Esophagus squamous epithelium (tissue), 4 donors: ENCODE results near the gene GBP3.

Experiments used
- POLR2A ChIP-seq, 4 donors: fragments of 450-650 bp; IDR thresholded peaks; one replicate each; pipeline ENCODE4 v1.6.1; 2017; ENCODE audit warnings: antibody characterized with exemption in 4 of 4, mild to moderate bottlenecking in 4 of 4, moderate library complexity in 3 of 4
- TF ChIP-seq, protein P1 (sequence below), 6 experiments: fragments of 450-650 bp in 4 of 6; fragments of 200-600 bp in 2 of 6; sonication (generic) in 2 of 6; IDR thresholded peaks; one replicate each; pipeline ENCODE4 v1.5.1; 2016 to 2019; ENCODE audit warnings: antibody characterized with exemption in 6 of 6, mild to moderate bottlenecking in 4 of 6, moderate library complexity in 4 of 6

DNA sequence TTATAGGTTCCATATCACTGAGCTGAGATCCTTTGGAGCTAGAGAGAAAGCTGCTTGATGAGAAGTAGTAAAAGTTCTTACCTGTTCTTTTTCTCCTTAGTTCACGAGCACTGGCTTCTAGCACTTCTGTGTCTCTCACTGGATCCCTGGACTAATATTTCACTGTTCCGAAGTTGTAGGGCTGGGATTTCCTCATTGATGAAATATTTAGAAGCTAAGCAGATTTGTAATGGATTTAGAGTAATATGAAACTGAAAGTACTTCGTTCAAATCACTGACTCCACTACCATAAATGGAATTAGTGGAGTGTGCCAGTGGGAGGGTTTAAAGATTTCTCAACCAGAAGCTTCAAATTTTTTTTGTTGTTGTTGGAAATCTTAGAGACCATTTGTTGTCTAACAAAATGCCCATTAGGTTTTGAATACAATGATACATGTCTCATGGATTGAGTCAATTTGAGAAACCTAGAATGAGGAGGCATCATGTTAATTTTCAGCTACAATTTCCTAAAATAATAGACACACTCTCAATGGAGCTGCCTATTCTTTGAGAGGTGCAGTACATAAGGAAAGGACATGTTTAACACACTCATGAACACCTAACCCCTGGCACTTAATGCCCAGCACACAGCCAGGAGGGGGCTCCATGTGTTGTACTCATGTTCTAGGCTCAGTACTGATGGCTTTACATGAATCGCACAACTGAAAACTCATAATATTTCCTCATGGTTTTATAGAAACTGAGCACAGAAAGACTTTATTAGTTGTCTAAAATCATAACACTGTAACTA, 42.6 kb upstream of the GBP3 start, which contains the start of gene GBP1:
- peak in 1 of 4 donors; percentile 57 for TF ChIP-seq POLR2A (IDR thresholded peaks at IDR 0.05)
- TF ChIP-seq, protein P1, sequence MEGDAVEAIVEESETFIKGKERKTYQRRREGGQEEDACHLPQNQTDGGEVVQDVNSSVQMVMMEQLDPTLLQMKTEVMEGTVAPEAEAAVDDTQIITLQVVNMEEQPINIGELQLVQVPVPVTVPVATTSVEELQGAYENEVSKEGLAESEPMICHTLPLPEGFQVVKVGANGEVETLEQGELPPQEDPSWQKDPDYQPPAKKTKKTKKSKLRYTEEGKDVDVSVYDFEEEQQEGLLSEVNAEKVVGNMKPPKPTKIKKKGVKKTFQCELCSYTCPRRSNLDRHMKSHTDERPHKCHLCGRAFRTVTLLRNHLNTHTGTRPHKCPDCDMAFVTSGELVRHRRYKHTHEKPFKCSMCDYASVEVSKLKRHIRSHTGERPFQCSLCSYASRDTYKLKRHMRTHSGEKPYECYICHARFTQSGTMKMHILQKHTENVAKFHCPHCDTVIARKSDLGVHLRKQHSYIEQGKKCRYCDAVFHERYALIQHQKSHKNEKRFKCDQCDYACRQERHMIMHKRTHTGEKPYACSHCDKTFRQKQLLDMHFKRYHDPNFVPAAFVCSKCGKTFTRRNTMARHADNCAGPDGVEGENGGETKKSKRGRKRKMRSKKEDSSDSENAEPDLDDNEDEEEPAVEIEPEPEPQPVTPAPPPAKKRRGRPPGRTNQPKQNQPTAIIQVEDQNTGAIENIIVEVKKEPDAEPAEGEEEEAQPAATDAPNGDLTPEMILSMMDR (IDR thresholded peaks at IDR 0.05), result no peak
